GM12873 (cell line): Measurements from ENCODE around the gene STXBP1.

ENCODE experiments used
- CTCF ChIP-seq: IDR thresholded peaks from 2 replicates; pipeline ENCODE4 v1.5.1; 2012; ENCODE audit warnings: low read depth, mild to moderate bottlenecking, moderate library complexity, low read length, control low read depth; ENCODE audit not compliant: insufficient read depth; ENCODE audit errors: missing control alignments

The STXBP1 gene

GRCh38 chr9:127613583-127613954 is 1.5 kb downstream of the STXBP1 start:
- no peak for TF ChIP-seq CTCF

- no peak for TF ChIP-seq CTCF
Measured at GRCh38 chr9:127614961-127615360, 2.9 kb downstream of the STXBP1 start.

- no peak for TF ChIP-seq CTCF
Measured at GRCh38 chr9:127626752-127627493, 14.8 kb downstream of the STXBP1 start.

- no peak for TF ChIP-seq CTCF
Measured at GRCh38 chr9:127627494-127627855, 15.4 kb downstream of the STXBP1 start.

- TF ChIP-seq CTCF = no peak
Measured at GRCh38 chr9:127628758-127629467, 16.8 kb downstream of the STXBP1 start.

GRCh38 chr9:127629468-127630081 is 17.5 kb downstream of the STXBP1 start:
- no peak for TF ChIP-seq CTCF

- no peak for TF ChIP-seq CTCF
Measured at GRCh38 chr9:127633216-127633862, 21.3 kb downstream of the STXBP1 start.
